ENCODE data around the gene RFTN1. TPM values are rescaled to one million over a fixed set of nuclear protein-coding genes. Genes with fewer than 3 reads are reported as not detected.
A peak's percentile ranks its signal among the peaks of the same experiment; 100 is the strongest.

The RFTN1 gene
- total RNA-seq, 4 donors from 2014 or later = 113 to 137 (median 122) TPM

DNA sequence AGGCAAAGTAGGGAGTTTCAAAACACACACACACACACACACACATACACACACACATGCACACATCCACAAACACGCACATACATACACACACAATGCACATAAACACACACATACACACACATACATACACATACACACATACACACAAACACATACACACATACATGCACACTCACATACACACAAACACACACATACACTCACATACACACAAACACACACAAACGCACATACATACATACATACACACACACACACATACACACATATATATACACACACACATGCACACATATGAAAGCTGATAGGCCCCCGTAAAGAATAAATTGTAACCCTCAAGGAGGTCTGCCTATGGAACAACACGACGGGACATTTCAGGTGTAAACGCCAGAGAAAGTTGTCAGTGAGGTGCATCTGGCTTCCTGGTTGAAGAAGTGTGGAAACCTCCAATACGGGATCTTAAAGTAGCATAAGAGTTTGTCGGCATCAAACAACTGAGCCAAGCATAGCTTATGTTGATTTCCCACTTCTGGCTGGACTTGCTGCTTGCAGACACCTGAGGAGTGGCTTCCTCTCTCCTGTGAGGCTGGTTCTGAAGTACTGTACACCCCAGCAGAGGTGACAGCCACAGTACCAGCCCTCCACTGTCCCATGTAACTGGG is 5.8 kb downstream of the RFTN1 start:
- Histone ChIP-seq H3K27ac (peak overlapping the region in 2 of 4 donors; percentile 15 to 23), H3K4me3 (no peak overlapping the region)
- WGBS, 2 donors = 90 to 95% methylated on average over 8 of the region's 8 CpGs

DNA sequence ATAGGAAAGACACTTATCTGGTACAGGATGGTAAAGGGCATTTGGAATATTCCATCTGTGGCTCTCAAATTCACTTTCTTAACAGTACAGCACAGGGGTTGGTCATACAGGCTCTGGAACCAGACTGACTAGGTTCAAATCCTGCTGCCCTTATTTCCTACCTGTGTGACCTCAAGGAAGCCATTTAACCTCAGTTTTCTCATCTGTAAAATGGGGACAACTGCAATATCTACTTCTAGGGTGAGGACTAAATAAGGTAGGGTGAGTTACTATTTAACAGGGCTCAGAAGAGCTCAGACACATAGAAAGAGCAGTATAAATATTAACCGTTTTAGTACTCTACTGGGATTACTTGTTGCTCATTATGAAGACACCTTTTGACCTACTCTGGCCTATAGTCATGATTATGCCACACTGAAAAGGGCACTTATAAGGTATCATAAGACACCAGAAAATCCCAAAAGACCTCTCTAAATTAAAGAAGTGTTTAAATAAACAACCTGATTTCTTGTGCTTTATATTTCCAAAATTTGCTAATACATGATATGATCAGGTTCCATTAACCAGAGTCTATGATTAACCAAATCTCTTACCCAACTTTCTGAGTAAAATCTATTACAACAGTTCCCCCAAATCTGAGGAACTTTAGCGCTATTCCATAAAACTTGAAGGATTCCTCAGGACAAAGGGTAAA is 6.5 kb downstream of the RFTN1 start:
- Histone ChIP-seq H3K36me3 (no peaks in the 10 kb centered on the region), H3K4me1 (peaks cover 0 to 68% (median 32%) of the 10 kb centered on the region in 4 donors), H3K9me3 (no peaks in the 10 kb centered on the region), H3K27me3 (no peaks in the 10 kb centered on the region), H3K4me3 (no peak overlapping the region), H3K27ac (no peak overlapping the region)
- no peak for TF ChIP-seq POLR2A (IDR thresholded peaks at IDR 0.05)
- DNase-seq (ENCODE audit: low spot score in 2 of 2) = no peak
- 86 to 89% methylated on average over 2 of the region's 2 CpGs for WGBS, 2 donors

More for the DNA sequence above, 5.8 kb downstream of the RFTN1 start:
- no peaks in the 10 kb centered on the region for H3K9me3 ChIP-seq
- TF ChIP-seq, protein P1, sequence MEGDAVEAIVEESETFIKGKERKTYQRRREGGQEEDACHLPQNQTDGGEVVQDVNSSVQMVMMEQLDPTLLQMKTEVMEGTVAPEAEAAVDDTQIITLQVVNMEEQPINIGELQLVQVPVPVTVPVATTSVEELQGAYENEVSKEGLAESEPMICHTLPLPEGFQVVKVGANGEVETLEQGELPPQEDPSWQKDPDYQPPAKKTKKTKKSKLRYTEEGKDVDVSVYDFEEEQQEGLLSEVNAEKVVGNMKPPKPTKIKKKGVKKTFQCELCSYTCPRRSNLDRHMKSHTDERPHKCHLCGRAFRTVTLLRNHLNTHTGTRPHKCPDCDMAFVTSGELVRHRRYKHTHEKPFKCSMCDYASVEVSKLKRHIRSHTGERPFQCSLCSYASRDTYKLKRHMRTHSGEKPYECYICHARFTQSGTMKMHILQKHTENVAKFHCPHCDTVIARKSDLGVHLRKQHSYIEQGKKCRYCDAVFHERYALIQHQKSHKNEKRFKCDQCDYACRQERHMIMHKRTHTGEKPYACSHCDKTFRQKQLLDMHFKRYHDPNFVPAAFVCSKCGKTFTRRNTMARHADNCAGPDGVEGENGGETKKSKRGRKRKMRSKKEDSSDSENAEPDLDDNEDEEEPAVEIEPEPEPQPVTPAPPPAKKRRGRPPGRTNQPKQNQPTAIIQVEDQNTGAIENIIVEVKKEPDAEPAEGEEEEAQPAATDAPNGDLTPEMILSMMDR (IDR thresholded peaks at IDR 0.05) = no peak
- no peak for TF ChIP-seq EP300 (IDR thresholded peaks at IDR 0.05)
- H3K27me3 ChIP-seq = no peaks in the 10 kb centered on the region
- H3K36me3 ChIP-seq = no peaks in the 10 kb centered on the region
- peaks cover 0 to 73% (median 33%) of the 10 kb centered on the region in 4 donors for H3K4me1 ChIP-seq
- DNase-seq (ENCODE audit: low spot score in 2 of 2) = no peak

DNA sequence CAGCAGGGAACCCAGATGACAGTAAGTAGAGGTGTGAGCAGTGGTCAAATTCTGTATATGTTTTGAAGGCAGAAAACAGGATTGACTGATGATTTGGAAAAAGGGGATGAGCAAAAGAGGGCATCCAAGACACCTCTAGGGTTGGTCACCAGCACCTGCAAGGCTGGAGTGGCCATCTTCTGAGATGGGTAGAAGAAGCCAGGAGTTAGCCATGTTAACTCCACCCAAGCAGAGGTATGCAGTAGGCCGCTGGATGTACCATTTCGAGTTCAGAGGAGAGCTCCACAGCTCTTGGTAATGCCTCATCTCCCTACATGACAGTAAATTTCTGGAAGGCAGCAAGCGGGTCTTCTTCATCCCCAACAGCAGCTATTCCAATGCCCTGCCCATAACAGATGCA is 7.0 kb downstream of the RFTN1 start:
- Histone ChIP-seq H3K36me3 (no peaks in the 10 kb centered on the region), H3K4me1 (peaks cover 0 to 62% (median 27%) of the 10 kb centered on the region in 4 donors), H3K4me3 (no peak overlapping the region), H3K9me3 (no peaks in the 10 kb centered on the region), H3K27ac (no peak overlapping the region), H3K27me3 (no peaks in the 10 kb centered on the region)
- WGBS, 2 donors = 67 to 81% methylated on average over 3 of the region's 3 CpGs
- no peak for DNase-seq (ENCODE audit: low spot score in 2 of 2)
- TF ChIP-seq POLR2A (IDR thresholded peaks at IDR 0.05) = no peak
- TF ChIP-seq, protein P1 (IDR thresholded peaks at IDR 0.05) = no peak
- no peak for TF ChIP-seq EP300 (IDR thresholded peaks at IDR 0.05)

DNA sequence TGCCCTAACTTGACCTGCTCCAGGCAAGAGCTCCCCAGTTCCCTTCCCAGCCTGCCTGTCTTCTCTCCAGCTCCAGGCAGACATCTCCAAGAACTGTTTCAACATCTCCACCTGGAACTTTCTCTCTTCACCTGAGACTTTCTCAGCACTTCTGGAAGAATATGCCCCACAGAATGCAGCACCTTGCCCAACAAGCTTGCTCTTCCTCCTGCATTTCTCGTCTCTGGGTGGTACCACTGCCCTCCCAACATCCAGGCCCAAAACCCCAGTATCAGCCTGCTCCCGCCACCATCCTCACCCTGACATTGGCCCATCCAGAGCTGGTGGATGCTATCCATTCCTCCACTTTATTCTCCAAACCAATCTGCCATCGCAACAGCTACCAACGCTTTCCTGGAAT is 8.8 kb downstream of the RFTN1 start:
- H3K4me3 ChIP-seq = no peak overlapping the region
- DNase-seq (ENCODE audit: low spot score in 2 of 2) = no peak
- H3K9me3 ChIP-seq = no peaks in the 10 kb centered on the region
- no peaks in the 10 kb centered on the region for H3K27me3 ChIP-seq
- H3K36me3 ChIP-seq = peaks cover 0 to 12% (median 0%) of the 10 kb centered on the region in 3 donors
- no peak overlapping the region for H3K27ac ChIP-seq
- peaks cover 0 to 45% (median 16%) of the 10 kb centered on the region in 4 donors for H3K4me1 ChIP-seq
- TF ChIP-seq, protein P1 (IDR thresholded peaks at IDR 0.05) = no peak
- TF ChIP-seq POLR2A (IDR thresholded peaks at IDR 0.05) = no peak
- no peak for TF ChIP-seq EP300 (IDR thresholded peaks at IDR 0.05)
- 46 to 66% methylated on average over 4 of the region's 4 CpGs for WGBS, 2 donors

DNA sequence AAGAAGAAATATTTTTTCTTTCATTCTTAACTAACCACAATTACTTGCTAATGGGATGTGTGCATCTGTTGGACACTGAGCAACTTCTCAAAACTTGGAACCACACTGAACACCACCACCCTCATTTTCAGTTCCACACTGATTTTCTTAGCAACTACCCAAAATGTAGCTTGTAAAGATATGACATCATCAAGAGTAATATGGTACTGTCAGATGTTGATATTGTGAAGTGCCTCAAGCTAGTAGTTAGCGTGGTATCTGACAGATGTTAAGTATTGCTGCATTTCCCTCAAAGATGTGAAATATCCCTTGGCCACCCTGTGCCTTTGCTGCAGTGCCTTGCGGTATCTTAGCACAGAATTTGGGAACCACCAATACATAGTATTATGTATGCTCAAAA is 9.3 kb downstream of the RFTN1 start:
- Histone ChIP-seq H3K4me1 (peaks cover 0 to 40% (median 15%) of the 10 kb centered on the region in 4 donors), H3K36me3 (peaks cover 0 to 16% (median 0%) of the 10 kb centered on the region in 3 donors), H3K27ac (no peak overlapping the region), H3K27me3 (no peaks in the 10 kb centered on the region), H3K9me3 (peaks cover 0 to 3% (median 0%) of the 10 kb centered on the region in 4 donors), H3K4me3 (no peak overlapping the region)
- TF ChIP-seq EP300 (IDR thresholded peaks at IDR 0.05) = no peak
- TF ChIP-seq POLR2A (IDR thresholded peaks at IDR 0.05) = no peak
- TF ChIP-seq, protein P1 (IDR thresholded peaks at IDR 0.05) = no peak
- WGBS, 2 donors = 84 to 87% methylated on average over 2 of the region's 2 CpGs
- no peak for DNase-seq (ENCODE audit: low spot score in 2 of 2)

Measured in tibial nerve (tissue), 4 donors.